HepG2 (cell line): Measurements from ENCODE around the gene CCDC57. TPM values are rescaled to one million over a fixed set of nuclear protein-coding genes. Genes with fewer than 3 reads are reported as not detected.

Source experiments
- KDM5B ChIP-seq: sonication (generic); formaldehyde crosslinking; IDR thresholded peaks from 2 replicates; pipeline ENCODE4 v1.4.0; 2020; ENCODE audit warnings: missing genetic modification reagents, mild to moderate bottlenecking, borderline replicate concordance
- NR2F1 ChIP-seq, 2 experiments: fragments of 450-650 bp in 1 of 2; formaldehyde crosslinking in 1 of 2; IDR thresholded peaks; 2 replicates each; pipeline versions ENCODE4 v1.5.0 to v1.6.1; 2016 to 2020; ENCODE audit warnings: mild to moderate bottlenecking in 1 of 2, missing compliant biosample characterization in 1 of 2, missing genetic modification reagents in 1 of 2, moderate library complexity in 1 of 2
- ZFP1 ChIP-seq: IDR thresholded peaks from 2 replicates; pipeline ENCODE4 v1.6.1; 2016
- ZFP62 ChIP-seq: sonication (generic); formaldehyde crosslinking; IDR thresholded peaks from 2 replicates; pipeline ENCODE4 v1.4.0; 2020; ENCODE audit warnings: missing genetic modification reagents
- ZIK1 ChIP-seq: sonication (generic); formaldehyde crosslinking; IDR thresholded peaks from 2 replicates; pipeline ENCODE4 v1.5.0; 2020; ENCODE audit warnings: mild to moderate bottlenecking, low read depth, missing genetic modification reagents, borderline replicate concordance
- ZNF496 ChIP-seq: sonication (generic); formaldehyde crosslinking; IDR thresholded peaks from 2 replicates; pipeline ENCODE4 v1.8.1; 2023; ENCODE audit warnings: mild to moderate bottlenecking, moderate library complexity, missing genetic modification reagents; ENCODE audit not compliant: insufficient replicate concordance
- polyA plus RNA-seq, 8 experiments: library from polyadenylated mRNA; depleted of rRNA in 3 of 8; stranded (reverse) in 7 of 8; unstranded in 1 of 8; fragments of >200 nt; fragmentation: Illumina TruSeq in 4 of 8; extraction: Trizol in 4 of 8; gene quantifications; 2 replicates each; pipeline versions ENCODE4 v1.2.1 to v1.2.3, GENCODE V29; 2011 to 2016; ENCODE audit warnings: low read depth in 4 of 8, missing spikeins in 1 of 8, mixed read lengths in 1 of 8; ENCODE audit not compliant: insufficient read depth in 1 of 8
- total RNA-seq, 5 experiments: library from RNA; depleted of rRNA; stranded (reverse); fragments of >200 nt; fragmentation: Illumina TruSeq; extraction: Trizol; gene quantifications; 2 replicates each; pipeline ENCODE4 v1.2.3, GENCODE V29; 2016; ENCODE audit warnings: low read depth in 1 of 5
- TF ChIP-seq, protein P1 (sequence below), 2 experiments: fragments of 450-650 bp in 1 of 2; sonication (generic) in 1 of 2; formaldehyde crosslinking in 1 of 2; IDR thresholded peaks; 2 replicates each; pipeline versions ENCODE4 v1.6.1 to v1.8.0; 2016 to 2022; ENCODE audit warnings: antibody characterized with exemption in 1 of 2, mild to moderate bottlenecking in 1 of 2, missing genetic modification reagents in 1 of 2
- TF ChIP-seq, protein P2 (sequence below): sonication (generic); formaldehyde crosslinking; IDR thresholded peaks from 2 replicates; pipeline ENCODE4 v1.8.0; 2022; ENCODE audit warnings: missing genetic modification reagents, mild to moderate bottlenecking, moderate library complexity, borderline replicate concordance
- TF ChIP-seq, protein P3 (sequence below): sonication (generic); formaldehyde crosslinking; IDR thresholded peaks from 2 replicates; pipeline ENCODE4 v1.8.0; 2022; ENCODE audit warnings: mild to moderate bottlenecking, missing genetic modification reagents; ENCODE audit not compliant: insufficient replicate concordance
- TF ChIP-seq, protein P4 (sequence below): sonication (generic); formaldehyde crosslinking; IDR thresholded peaks from 2 replicates; pipeline ENCODE4 v1.4.0; 2020; ENCODE audit warnings: missing genetic modification reagents, borderline replicate concordance

The CCDC57 gene
- total and polyA plus RNA-seq, 2 of the 13 experiments (the other 11 are each of a cell fraction or from before 2014, with no cell fraction given): 59.3 to 59.9 TPM

DNA sequence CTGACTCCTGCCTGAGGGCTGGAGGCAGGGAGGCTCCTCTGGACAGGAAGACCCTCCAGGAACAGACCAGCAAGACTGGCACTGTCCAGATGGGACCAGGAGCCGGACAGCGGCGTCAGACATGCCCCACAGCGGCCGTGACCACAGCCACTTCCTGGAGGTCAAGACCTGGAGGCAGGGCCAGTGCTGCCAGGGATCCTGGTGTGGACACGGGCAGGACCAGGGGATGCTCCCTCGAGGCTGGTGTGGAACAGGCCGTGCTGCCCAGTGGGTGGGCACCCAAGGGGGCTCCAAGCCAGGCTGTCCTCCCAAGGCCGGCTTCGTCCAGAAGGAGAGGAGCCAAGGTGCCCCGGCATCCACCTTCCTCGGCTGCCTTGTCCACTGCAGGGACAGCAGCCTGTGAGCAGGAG is 4.5 kb upstream of the CCDC57 start (continued):
- TF ChIP-seq, protein P1, sequence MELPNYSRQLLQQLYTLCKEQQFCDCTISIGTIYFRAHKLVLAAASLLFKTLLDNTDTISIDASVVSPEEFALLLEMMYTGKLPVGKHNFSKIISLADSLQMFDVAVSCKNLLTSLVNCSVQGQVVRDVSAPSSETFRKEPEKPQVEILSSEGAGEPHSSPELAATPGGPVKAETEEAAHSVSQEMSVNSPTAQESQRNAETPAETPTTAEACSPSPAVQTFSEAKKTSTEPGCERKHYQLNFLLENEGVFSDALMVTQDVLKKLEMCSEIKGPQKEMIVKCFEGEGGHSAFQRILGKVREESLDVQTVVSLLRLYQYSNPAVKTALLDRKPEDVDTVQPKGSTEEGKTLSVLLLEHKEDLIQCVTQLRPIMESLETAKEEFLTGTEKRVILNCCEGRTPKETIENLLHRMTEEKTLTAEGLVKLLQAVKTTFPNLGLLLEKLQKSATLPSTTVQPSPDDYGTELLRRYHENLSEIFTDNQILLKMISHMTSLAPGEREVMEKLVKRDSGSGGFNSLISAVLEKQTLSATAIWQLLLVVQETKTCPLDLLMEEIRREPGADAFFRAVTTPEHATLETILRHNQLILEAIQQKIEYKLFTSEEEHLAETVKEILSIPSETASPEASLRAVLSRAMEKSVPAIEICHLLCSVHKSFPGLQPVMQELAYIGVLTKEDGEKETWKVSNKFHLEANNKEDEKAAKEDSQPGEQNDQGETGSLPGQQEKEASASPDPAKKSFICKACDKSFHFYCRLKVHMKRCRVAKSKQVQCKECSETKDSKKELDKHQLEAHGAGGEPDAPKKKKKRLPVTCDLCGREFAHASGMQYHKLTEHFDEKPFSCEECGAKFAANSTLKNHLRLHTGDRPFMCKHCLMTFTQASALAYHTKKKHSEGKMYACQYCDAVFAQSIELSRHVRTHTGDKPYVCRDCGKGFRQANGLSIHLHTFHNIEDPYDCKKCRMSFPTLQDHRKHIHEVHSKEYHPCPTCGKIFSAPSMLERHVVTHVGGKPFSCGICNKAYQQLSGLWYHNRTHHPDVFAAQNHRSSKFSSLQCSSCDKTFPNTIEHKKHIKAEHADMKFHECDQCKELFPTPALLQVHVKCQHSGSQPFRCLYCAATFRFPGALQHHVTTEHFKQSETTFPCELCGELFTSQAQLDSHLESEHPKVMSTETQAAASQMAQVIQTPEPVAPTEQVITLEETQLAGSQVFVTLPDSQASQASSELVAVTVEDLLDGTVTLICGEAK (IDR thresholded peaks at IDR 0.05): no peak
- TF ChIP-seq, protein P1 (CRISPR knock-in tag; IDR thresholded peaks at IDR 0.05): no peak
- TF ChIP-seq ZNF496 (CRISPR knock-in tag) (no peak), ZFP1 (no peak), NR2F1 (CRISPR knock-in tag; IDR thresholded peaks at IDR 0.05) (peak; percentile 13 to 54; a peak in 3 of 4 replicates), KDM5B (no peak), ZIK1 (CRISPR knock-in tag) (no peak), ZFP62 (CRISPR knock-in tag) (no peak)
- TF ChIP-seq, protein P2, sequence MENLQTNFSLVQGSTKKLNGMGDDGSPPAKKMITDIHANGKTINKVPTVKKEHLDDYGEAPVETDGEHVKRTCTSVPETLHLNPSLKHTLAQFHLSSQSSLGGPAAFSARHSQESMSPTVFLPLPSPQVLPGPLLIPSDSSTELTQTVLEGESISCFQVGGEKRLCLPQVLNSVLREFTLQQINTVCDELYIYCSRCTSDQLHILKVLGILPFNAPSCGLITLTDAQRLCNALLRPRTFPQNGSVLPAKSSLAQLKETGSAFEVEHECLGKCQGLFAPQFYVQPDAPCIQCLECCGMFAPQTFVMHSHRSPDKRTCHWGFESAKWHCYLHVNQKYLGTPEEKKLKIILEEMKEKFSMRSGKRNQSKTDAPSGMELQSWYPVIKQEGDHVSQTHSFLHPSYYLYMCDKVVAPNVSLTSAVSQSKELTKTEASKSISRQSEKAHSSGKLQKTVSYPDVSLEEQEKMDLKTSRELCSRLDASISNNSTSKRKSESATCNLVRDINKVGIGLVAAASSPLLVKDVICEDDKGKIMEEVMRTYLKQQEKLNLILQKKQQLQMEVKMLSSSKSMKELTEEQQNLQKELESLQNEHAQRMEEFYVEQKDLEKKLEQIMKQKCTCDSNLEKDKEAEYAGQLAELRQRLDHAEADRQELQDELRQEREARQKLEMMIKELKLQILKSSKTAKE (CRISPR knock-in tag): no peak
- TF ChIP-seq, protein P3, sequence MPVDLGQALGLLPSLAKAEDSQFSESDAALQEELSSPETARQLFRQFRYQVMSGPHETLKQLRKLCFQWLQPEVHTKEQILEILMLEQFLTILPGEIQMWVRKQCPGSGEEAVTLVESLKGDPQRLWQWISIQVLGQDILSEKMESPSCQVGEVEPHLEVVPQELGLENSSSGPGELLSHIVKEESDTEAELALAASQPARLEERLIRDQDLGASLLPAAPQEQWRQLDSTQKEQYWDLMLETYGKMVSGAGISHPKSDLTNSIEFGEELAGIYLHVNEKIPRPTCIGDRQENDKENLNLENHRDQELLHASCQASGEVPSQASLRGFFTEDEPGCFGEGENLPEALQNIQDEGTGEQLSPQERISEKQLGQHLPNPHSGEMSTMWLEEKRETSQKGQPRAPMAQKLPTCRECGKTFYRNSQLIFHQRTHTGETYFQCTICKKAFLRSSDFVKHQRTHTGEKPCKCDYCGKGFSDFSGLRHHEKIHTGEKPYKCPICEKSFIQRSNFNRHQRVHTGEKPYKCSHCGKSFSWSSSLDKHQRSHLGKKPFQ: no peak
- TF ChIP-seq, protein P4, sequence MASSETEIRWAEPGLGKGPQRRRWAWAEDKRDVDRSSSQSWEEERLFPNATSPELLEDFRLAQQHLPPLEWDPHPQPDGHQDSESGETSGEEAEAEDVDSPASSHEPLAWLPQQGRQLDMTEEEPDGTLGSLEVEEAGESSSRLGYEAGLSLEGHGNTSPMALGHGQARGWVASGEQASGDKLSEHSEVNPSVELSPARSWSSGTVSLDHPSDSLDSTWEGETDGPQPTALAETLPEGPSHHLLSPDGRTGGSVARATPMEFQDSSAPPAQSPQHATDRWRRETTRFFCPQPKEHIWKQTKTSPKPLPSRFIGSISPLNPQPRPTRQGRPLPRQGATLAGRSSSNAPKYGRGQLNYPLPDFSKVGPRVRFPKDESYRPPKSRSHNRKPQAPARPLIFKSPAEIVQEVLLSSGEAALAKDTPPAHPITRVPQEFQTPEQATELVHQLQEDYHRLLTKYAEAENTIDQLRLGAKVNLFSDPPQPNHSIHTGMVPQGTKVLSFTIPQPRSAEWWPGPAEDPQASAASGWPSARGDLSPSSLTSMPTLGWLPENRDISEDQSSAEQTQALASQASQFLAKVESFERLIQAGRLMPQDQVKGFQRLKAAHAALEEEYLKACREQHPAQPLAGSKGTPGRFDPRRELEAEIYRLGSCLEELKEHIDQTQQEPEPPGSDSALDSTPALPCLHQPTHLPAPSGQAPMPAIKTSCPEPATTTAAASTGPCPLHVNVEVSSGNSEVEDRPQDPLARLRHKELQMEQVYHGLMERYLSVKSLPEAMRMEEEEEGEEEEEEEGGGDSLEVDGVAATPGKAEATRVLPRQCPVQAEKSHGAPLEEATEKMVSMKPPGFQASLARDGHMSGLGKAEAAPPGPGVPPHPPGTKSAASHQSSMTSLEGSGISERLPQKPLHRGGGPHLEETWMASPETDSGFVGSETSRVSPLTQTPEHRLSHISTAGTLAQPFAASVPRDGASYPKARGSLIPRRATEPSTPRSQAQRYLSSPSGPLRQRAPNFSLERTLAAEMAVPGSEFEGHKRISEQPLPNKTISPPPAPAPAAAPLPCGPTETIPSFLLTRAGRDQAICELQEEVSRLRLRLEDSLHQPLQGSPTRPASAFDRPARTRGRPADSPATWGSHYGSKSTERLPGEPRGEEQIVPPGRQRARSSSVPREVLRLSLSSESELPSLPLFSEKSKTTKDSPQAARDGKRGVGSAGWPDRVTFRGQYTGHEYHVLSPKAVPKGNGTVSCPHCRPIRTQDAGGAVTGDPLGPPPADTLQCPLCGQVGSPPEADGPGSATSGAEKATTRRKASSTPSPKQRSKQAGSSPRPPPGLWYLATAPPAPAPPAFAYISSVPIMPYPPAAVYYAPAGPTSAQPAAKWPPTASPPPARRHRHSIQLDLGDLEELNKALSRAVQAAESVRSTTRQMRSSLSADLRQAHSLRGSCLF: 0 out of 2 replicates have a peak, but pooled peaks have one; percentile 9
